Urinary bladder (tissue), 4 donors: Measurements from ENCODE around the gene NAGK. TPM values are rescaled to one million over a fixed set of nuclear protein-coding genes. Genes with fewer than 3 reads are reported as not detected.
"Not testable (repeated sequence)": the region's sequence is repeated elsewhere in the genome, so short reads cannot be mapped to it uniquely, and the experiment has no call there.

ENCODE experiments used
- DNase-seq: peaks from one replicate; pipeline ENCODE4 v3.0.0-alpha.2; 2015; ENCODE audit errors: extremely low spot score
- H3K27ac ChIP-seq: one replicate; pipeline ENCODE4 v1.5.1; 2013; ENCODE audit warnings: low read depth, mild to moderate bottlenecking, moderate library complexity
- H3K36me3 ChIP-seq: one replicate; pipeline ENCODE4 v1.6.1; 2013; ENCODE audit warnings: mild to moderate bottlenecking, moderate library complexity; ENCODE audit not compliant: insufficient read depth
- H3K4me1 ChIP-seq: one replicate; pipeline ENCODE4 v1.6.1; 2013; ENCODE audit warnings: mild to moderate bottlenecking, moderate library complexity; ENCODE audit not compliant: insufficient read depth
- H3K4me3 ChIP-seq: one replicate; pipeline ENCODE4 v1.5.1; 2013; ENCODE audit warnings: low read depth, low read length
- WGBS: extraction: QIAGEN DNeasy Blood & Tissue Kit; methylation state at CpG from one replicate; pipeline ENCODE4 v1.1.7; 2013; 5-methylcytosine and 5-hydroxymethylcytosine counted together
- polyA plus RNA-seq: library from polyadenylated mRNA; stranded (reverse); fragments of 200-250 nt; gene quantifications from one replicate; pipeline ENCODE4 v1.2.3, GENCODE V29; 2013
- total RNA-seq: library from RNA; depleted of rRNA; stranded (reverse); fragments of >200 nt; gene quantifications from one replicate; pipeline ENCODE4 v1.2.3, GENCODE V29; 2014
- donor health status: healthy with polysubstance abuse.
- donor health status: healthy.

The NAGK gene
- total and polyA plus RNA-seq, 2 donors: 41.8 to 93.8 TPM

DNA sequence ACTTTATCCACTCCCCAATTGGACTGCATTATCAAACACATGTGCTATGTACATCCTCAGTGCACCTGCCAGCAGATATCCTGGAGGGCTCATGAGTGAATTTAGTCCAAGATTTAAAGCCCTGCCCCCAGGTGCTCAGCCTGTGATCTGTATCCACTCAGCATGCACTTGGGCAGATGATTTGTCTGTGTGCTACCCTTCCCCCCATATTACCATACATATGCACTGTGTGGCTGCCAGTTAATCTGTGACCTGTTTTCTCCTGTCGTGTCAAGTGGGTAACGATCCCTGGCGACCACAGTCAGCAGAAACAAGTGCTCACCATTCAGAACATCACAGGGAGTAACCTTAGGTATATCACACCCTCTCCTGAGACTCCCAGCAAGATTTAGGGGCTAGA is 10.2 kb downstream of the NAGK start:
- no peaks in the 10 kb centered on the region for H3K4me1 ChIP-seq
- peaks cover 5% of the 10 kb centered on the region for H3K36me3 ChIP-seq
- WGBS: 92% methylated on average over 3 of the region's 3 CpGs
- no peak overlapping the region for H3K4me3 ChIP-seq
- no peak overlapping the region for H3K27ac ChIP-seq
- no peak for DNase-seq

- Histone ChIP-seq H3K36me3 (peaks cover under 1% of the 10 kb centered on the region), H3K4me1 (no peaks in the 10 kb centered on the region), H3K4me3 (no peak overlapping the region), H3K27ac (no peak overlapping the region)
- DNase-seq: no peak
- 80% methylated on average over 5 of the region's 5 CpGs for WGBS
These were observed 14.2 kb downstream of the NAGK start for GRCh38 chr2:71082402-71083252.

DNA sequence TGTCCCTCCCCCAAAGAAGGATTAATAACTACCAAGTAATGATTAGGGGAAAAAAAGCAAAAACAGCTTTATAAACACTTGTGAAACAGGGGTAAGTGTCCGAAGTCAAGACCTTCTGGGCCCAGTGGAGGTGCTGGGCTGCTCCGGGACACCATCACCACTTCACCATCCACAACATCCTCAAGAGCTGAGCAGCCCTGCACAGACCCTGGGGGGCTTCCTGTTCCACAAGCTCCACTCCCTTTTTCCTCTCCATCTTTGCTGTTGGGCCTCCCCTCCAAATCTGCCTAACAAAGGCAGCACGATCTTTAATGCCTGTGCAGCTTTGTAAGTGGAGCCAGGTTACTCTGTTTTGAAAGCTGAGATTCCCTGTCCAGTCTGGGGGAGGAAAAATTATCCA is 14.8 kb downstream of the NAGK start:
- DNase-seq, H3K4me3 ChIP-seq, H3K27ac ChIP-seq, H3K4me1 ChIP-seq, H3K36me3 ChIP-seq: not testable (repeated sequence)
- WGBS: no CpG with 5 or more reads among the region's 3 CpGs

- 47% methylated on average over 10 of the region's 13 CpGs for WGBS
- not testable (repeated sequence) for DNase-seq, H3K4me1 ChIP-seq, H3K4me3 ChIP-seq, H3K27ac ChIP-seq, H3K36me3 ChIP-seq
These were observed 15.4 kb downstream of the NAGK start for GRCh38 chr2:71083752-71084312.

- not testable (repeated sequence) for H3K27ac ChIP-seq, H3K4me1 ChIP-seq, H3K4me3 ChIP-seq, H3K36me3 ChIP-seq, DNase-seq
- WGBS: 57% methylated on average over 9 of the region's 9 CpGs
These were observed 17.0 kb downstream of the NAGK start for GRCh38 chr2:71085325-71086003.

DNA sequence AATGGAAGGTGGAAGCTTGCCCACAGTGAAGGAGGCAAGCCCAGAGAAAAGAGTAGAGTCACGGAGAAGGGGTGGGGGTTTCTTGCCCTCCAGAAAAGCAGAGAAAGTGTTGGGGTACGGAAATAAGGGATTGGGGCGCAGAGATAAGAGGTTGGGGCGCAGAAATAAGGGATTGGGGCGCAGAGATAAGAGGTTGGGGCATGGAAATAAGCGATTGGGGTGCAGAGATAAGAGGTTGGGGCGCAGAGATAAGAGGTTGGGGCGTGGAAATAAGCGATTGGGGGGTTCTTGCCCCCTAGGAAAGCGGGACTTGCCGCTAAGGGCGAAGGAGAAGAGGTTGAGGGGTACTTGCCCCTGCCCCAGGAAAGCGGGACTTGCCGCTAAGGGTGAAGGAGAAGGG is 21.0 kb downstream of the NAGK start:
- H3K27ac ChIP-seq, DNase-seq, H3K4me1 ChIP-seq, H3K4me3 ChIP-seq, H3K36me3 ChIP-seq: not testable (repeated sequence)
- 84% methylated on average over 14 of the region's 14 CpGs for WGBS

- not testable (repeated sequence) for H3K27ac ChIP-seq, H3K4me3 ChIP-seq, H3K4me1 ChIP-seq, H3K36me3 ChIP-seq, DNase-seq
- WGBS: 66% methylated on average over 9 of the region's 9 CpGs
These were observed 23.4 kb downstream of the NAGK start for GRCh38 chr2:71091808-71092207.

DNA sequence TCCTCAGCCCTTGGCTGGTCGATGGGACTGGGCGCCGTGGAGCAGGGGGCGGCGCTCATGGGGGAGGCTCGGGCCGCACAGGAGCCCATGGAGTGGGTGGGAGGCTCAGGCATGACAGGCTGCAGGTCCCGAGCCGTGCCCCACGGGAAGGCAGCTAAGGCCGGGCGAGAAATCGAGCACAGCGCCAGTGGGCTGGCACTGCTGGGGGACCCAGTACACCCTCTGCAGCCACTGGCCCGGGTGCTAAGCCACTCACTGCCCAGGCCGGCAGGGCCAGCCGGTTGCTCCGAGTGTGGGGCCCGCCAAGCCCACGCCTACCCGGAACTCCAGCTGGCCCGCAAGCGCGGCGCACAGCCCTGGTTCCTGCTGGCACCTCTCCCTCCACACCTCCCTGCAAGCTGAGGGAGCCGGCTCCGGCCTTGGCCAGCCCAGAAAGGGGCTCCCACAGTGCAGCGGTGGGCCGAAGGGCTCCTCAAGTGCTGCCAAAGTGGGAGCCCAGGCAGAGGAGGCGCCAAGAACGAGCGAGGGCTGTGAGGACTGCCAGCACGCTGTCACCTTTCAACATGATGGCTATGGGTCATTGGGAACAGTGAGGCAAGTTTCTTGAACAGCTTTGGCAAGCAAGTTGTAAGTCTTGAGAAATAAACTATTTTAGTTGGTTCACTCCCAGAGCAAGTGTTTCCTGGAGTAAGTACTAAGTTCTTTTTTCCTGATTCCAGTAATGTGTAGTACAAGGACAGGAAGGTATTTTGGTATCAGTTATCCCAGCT is 24.2 kb downstream of the NAGK start:
- not testable (repeated sequence) for H3K4me3 ChIP-seq, H3K27ac ChIP-seq, H3K36me3 ChIP-seq, DNase-seq, H3K4me1 ChIP-seq
- WGBS: 92% methylated on average over 33 of the region's 33 CpGs

GRCh38 chr2:71100195-71100964 is 31.9 kb downstream of the NAGK start:
- 10% methylated on average over 3 of the region's 3 CpGs for WGBS
- no peak for DNase-seq
- Histone ChIP-seq H3K27ac (no peak overlapping the region), H3K36me3 (no peaks in the 10 kb centered on the region), H3K4me1 (no peaks in the 10 kb centered on the region), H3K4me3 (no peak overlapping the region)

DNA sequence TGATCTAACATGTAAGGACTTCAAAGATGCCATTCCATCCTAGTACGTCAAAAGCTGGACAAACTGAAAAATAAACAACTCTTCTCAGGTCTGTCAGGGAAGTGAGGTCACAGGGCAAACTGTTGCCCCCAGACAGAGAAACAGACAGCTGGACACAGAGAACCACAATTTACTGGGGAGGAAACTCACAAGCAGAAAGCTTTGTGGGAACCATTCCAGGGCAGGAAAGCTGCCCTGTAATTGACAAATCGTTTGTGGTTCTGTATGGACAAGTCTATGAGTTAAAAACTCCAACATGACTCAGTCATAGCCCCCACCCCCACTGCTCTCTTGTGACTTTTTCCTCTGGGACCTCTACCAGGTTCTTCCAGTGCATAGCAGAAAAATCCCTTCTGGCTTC is 33.2 kb downstream of the NAGK start:
- Histone ChIP-seq H3K4me3 (no peak overlapping the region), H3K27ac (no peak overlapping the region), H3K36me3 (no peaks in the 10 kb centered on the region), H3K4me1 (no peaks in the 10 kb centered on the region)
- no peak for DNase-seq
- 38% methylated on average over 2 of the region's 2 CpGs for WGBS

- DNase-seq: no peak
- Histone ChIP-seq H3K4me1 (no peaks in the 10 kb centered on the region), H3K27ac (no peak overlapping the region), H3K36me3 (no peaks in the 10 kb centered on the region), H3K4me3 (no peak overlapping the region)
- 57% methylated on average over 6 of the region's 6 CpGs for WGBS
These were observed 34.7 kb downstream of the NAGK start for GRCh38 chr2:71102981-71103681.

DNA sequence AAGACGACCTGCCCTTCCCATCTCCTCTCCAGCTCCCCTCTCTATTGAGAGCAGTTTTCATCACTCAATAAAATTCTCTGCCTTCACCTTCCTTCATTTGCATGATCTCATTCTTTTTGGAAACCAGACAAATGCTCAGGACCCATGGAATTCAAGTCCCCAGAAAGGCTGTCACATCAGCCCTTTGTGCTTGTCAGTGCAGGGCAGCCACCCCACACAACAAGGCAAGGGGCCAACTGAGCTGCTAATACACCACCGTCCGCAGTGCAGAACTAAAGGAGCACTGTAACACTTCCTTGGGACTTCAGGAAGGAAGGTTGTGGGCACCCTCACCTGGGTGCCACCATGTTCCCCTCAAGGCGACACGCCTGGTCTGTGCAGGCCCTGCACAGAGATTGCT is 35.4 kb downstream of the NAGK start:
- no peak for DNase-seq
- no peaks in the 10 kb centered on the region for H3K4me1 ChIP-seq
- WGBS: 87% methylated on average over 5 of the region's 5 CpGs
- no peak overlapping the region for H3K27ac ChIP-seq
- no peaks in the 10 kb centered on the region for H3K36me3 ChIP-seq
- H3K4me3 ChIP-seq: no peak overlapping the region
